Spleen (tissue), 11 donors: ENCODE results near the gene PXMP2. TPM values are rescaled to one million over a fixed set of nuclear protein-coding genes. Genes with fewer than 3 reads are reported as not detected.
A peak's percentile ranks its signal among the peaks of the same experiment; 100 is the strongest.

Source experiments
- DNase-seq: peaks from one replicate; pipeline ENCODE4 v3.0.0-alpha.2; 2020
- H3K27ac ChIP-seq, 8 donors: fragments of 200-600 bp; sonication (generic) in 7 of 8; 1 replicate in 4 of 8; 2 replicates in 4 of 8; pipeline versions ENCODE4 v1.5.0 to v1.8.0; 2016 to 2021; ENCODE audit warnings: inconsistent platforms in 4 of 8, mild to moderate bottlenecking in 4 of 8, moderate library complexity in 1 of 8
- H3K27me3 ChIP-seq, 7 donors: fragments of 200-600 bp; sonication (generic) in 6 of 7; replicated peaks in 1 of 7; 1 replicate in 4 of 7; 2 replicates in 3 of 7; pipeline versions ENCODE4 v1.5.0 to v1.8.0; 2016 to 2021; ENCODE audit warnings: inconsistent platforms in 3 of 7, mild to moderate bottlenecking in 1 of 7
- H3K36me3 ChIP-seq, 6 donors: fragments of 200-600 bp; sonication (generic) in 5 of 6; 1 replicate in 4 of 6; 2 replicates in 2 of 6; pipeline versions ENCODE4 v1.5.0 to v1.8.0; 2016 to 2021; ENCODE audit warnings: inconsistent platforms in 2 of 6
- H3K4me1 ChIP-seq, 6 donors: fragments of 200-600 bp; sonication (generic) in 5 of 6; 1 replicate in 3 of 6; 2 replicates in 3 of 6; pipeline versions ENCODE4 v1.5.0 to v1.8.0; 2016 to 2021; ENCODE audit warnings: inconsistent platforms in 3 of 6
- H3K4me3 ChIP-seq, 8 donors: fragments of 200-600 bp; sonication (generic) in 7 of 8; 1 replicate in 4 of 8; 2 replicates in 4 of 8; pipeline versions ENCODE4 v1.5.0 to v1.8.0; 2016 to 2021; ENCODE audit warnings: inconsistent platforms in 4 of 8, mild to moderate bottlenecking in 4 of 8, moderate library complexity in 2 of 8
- H3K9me3 ChIP-seq, 8 donors: fragments of 200-600 bp; sonication (generic) in 7 of 8; 1 replicate in 4 of 8; 2 replicates in 4 of 8; pipeline versions ENCODE4 v1.5.0 to v1.8.0; 2016 to 2021; ENCODE audit warnings: inconsistent platforms in 4 of 8
- CTCF ChIP-seq, 11 experiments: fragments of 200-600 bp in 7 of 11; fragments of 450-650 bp in 4 of 11; sonication (generic) in 4 of 11; IDR thresholded peaks in 8 of 11; conservative IDR thresholded peaks in 3 of 11; 1 replicate in 7 of 11; 2 replicates in 4 of 11; pipeline versions ENCODE4 v1.4.0 to v1.8.0; 2016 to 2021; ENCODE audit warnings: antibody characterized with exemption in 11 of 11, inconsistent platforms in 4 of 11, mild to moderate bottlenecking in 1 of 11
- POLR2A ChIP-seq, 3 donors: fragments of 450-650 bp; IDR thresholded peaks; one replicate each; pipeline ENCODE4 v1.5.1; 2017; ENCODE audit warnings: antibody characterized with exemption in 3 of 3, mild to moderate bottlenecking in 1 of 3
- POLR2AphosphoS5 ChIP-seq, 3 donors: sonication (generic); formaldehyde crosslinking; IDR thresholded peaks; one replicate each; pipeline ENCODE4 v1.5.1; 2017; ENCODE audit warnings: antibody characterized with exemption in 3 of 3
- WGBS, 5 donors: extraction: QIAGEN DNeasy Blood & Tissue Kit in 3 of 5; methylation state at CpG; one replicate each; pipeline versions ENCODE4 v1.1.5 to v1.1.7; 2013 to 2018; 5-methylcytosine and 5-hydroxymethylcytosine counted together
- intact Hi-C: fragments of 100-400 bp; cut with DNase I; formaldehyde crosslinking; loops from one replicate; pipeline ENCODE4 v1.15.0; 2023; ENCODE audit warnings: low total_unique reads
- polyA plus RNA-seq, 3 donors: library from polyadenylated mRNA; stranded (reverse); fragments of 200-250 nt; gene quantifications; one replicate each; pipeline ENCODE4 v1.2.1, GENCODE V29; 2013
- total RNA-seq, 7 donors: library from RNA; depleted of rRNA in 3 of 7; stranded (reverse); fragments of >200 nt in 3 of 7; fragmentation: NEBNext Ultra II Directional in 4 of 7; extraction: Animal tissue kit (Norgen Biotek cat#: 25700) in 4 of 7; gene quantifications; one replicate each; pipeline versions ENCODE4 v1.1.0 to v1.2.1, GENCODE V29; 2016 to 2021
- donor health status: healthy with polysubstance abuse.
- donor health status: DM: no; HTN: no; CAD: no; lungs with moderate emphysema.
- donor health status: DM: no; HTN: no; CAD: no.
- donor health status: Bipolar disorder and iron deficiency.
- donor health status: healthy.
- donor health status: DM: no; HTN: no; CAD: no.
- donor health status: DM: yes; HTN: yes; CAD: no.

Gene PXMP2
- total and polyA plus RNA-seq, 10 donors = 3.3 to 19.6 (median 9.7) TPM

- TF ChIP-seq CTCF (IDR thresholded peaks at IDR 0.05 in 8 of 11, conservative IDR thresholded peaks at IDR 0.05 in 3 of 11) = no peak
- no peak for TF ChIP-seq POLR2AphosphoS5 (IDR thresholded peaks at IDR 0.05)
- TF ChIP-seq POLR2A (IDR thresholded peaks at IDR 0.05) = no peak
- no peak overlapping the region for H3K4me3 ChIP-seq
- peaks cover 0 to under 1% (median 0%) of the 10 kb centered on the region in 6 donors for H3K4me1 ChIP-seq
- no peaks in the 10 kb centered on the region for H3K9me3 ChIP-seq
- no peak for DNase-seq
- intact Hi-C loops = no loop called here
- no peaks in the 10 kb centered on the region for H3K27me3 ChIP-seq
- peaks cover 9 to 98% (median 92%) of the 10 kb centered on the region in 6 donors for H3K36me3 ChIP-seq
- 89 to 94% (median 90%) methylated on average over 26 to 30 of the region's 30 CpGs for WGBS, 5 donors
- H3K27ac ChIP-seq = no peak overlapping the region
Measured at GRCh38 chr12:132724506-132725241, 37.3 kb downstream of the PXMP2 start.

GRCh38 chr12:132726386-132726785 is 39.0 kb downstream of the PXMP2 start:
- TF ChIP-seq POLR2A (IDR thresholded peaks at IDR 0.05) (no peak), CTCF (IDR thresholded peaks at IDR 0.05 in 8 of 11, conservative IDR thresholded peaks at IDR 0.05 in 3 of 11) (no peak), POLR2AphosphoS5 (IDR thresholded peaks at IDR 0.05) (no peak)
- WGBS, 5 donors = 95 to 97% (median 96%) methylated on average over 12 of the region's 12 CpGs
- no peak overlapping the region for H3K27ac ChIP-seq
- H3K4me3 ChIP-seq = no peak overlapping the region
- DNase-seq = no peak
- peaks cover 0 to 9% (median 0%) of the 10 kb centered on the region in 6 donors for H3K4me1 ChIP-seq
- H3K36me3 ChIP-seq = peaks cover 9 to 98% (median 92%) of the 10 kb centered on the region in 6 donors
- intact Hi-C loops = no loop called here
- no peaks in the 10 kb centered on the region for H3K9me3 ChIP-seq
- no peaks in the 10 kb centered on the region for H3K27me3 ChIP-seq

- DNase-seq = no peak
- H3K9me3 ChIP-seq = no peaks in the 10 kb centered on the region
- intact Hi-C loops = no loop called here
- no peak for TF ChIP-seq POLR2A (IDR thresholded peaks at IDR 0.05)
- TF ChIP-seq POLR2AphosphoS5 (IDR thresholded peaks at IDR 0.05) = peak in 1 of 3 donors; percentile 36
- 93 to 96% (median 95%) methylated on average over 36 to 37 of the region's 37 CpGs for WGBS, 5 donors
- H3K4me1 ChIP-seq = peaks cover 0 to 9% (median 0%) of the 10 kb centered on the region in 6 donors
- no peaks in the 10 kb centered on the region for H3K27me3 ChIP-seq
- H3K4me3 ChIP-seq = no peak overlapping the region
- H3K36me3 ChIP-seq = peaks cover 9 to 98% (median 89%) of the 10 kb centered on the region in 6 donors
- no peak overlapping the region for H3K27ac ChIP-seq
Measured at GRCh38 chr12:132727091-132727794, 39.9 kb downstream of the PXMP2 start.

GRCh38 chr12:132728502-132728901 is 41.1 kb downstream of the PXMP2 start:
- WGBS, 5 donors = 85 to 95% (median 94%) methylated on average over 6 to 7 of the region's 7 CpGs
- no peak overlapping the region for H3K4me3 ChIP-seq
- H3K27me3 ChIP-seq = no peaks in the 10 kb centered on the region
- TF ChIP-seq POLR2A (IDR thresholded peaks at IDR 0.05) (no peak), CTCF (IDR thresholded peaks at IDR 0.05 in 8 of 11, conservative IDR thresholded peaks at IDR 0.05 in 3 of 11) (no peak), POLR2AphosphoS5 (IDR thresholded peaks at IDR 0.05) (no peak)
- intact Hi-C loops = no loop called here
- H3K27ac ChIP-seq = peak overlapping the region in 1 of 8 donors; percentile 33
- no peaks in the 10 kb centered on the region for H3K9me3 ChIP-seq
- peaks cover 0 to 9% (median 0%) of the 10 kb centered on the region in 6 donors for H3K4me1 ChIP-seq
- no peak for DNase-seq
- H3K36me3 ChIP-seq = peaks cover 6 to 98% (median 80%) of the 10 kb centered on the region in 6 donors
